GM18520 (cell line): Measurements from ENCODE around the gene SVIL.
"Not testable (repeated sequence)": the region's sequence is repeated elsewhere in the genome, so short reads cannot be mapped to it uniquely, and the experiment has no call there.

Experiments
- ATAC-seq: cut with Tn5 transposase; IDR thresholded peaks from one replicate; pipeline ENCODE4 v1.9.1; 2021; ENCODE audit not compliant: unreplicated experiment

Gene SVIL

DNA sequence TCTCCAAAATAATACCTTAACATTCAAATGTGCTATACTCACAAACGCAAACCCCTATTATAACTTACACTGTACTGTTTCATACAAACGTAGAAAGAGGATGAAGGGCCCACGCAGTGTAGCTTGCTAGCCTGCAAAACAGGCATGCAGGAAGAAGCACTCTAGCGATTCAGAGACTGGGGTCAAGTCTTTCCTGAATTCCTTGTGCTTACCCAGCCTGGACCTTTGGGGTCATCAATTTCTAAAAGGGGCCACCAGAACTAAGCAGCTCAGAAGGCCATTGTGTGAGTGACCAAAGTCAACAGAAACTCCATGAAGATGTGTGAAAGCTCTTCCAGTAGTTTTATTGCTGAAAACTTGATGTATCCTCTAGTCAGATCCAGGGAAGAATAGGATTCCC is 111.9 kb downstream of the SVIL start:
- ATAC-seq = no peak

DNA sequence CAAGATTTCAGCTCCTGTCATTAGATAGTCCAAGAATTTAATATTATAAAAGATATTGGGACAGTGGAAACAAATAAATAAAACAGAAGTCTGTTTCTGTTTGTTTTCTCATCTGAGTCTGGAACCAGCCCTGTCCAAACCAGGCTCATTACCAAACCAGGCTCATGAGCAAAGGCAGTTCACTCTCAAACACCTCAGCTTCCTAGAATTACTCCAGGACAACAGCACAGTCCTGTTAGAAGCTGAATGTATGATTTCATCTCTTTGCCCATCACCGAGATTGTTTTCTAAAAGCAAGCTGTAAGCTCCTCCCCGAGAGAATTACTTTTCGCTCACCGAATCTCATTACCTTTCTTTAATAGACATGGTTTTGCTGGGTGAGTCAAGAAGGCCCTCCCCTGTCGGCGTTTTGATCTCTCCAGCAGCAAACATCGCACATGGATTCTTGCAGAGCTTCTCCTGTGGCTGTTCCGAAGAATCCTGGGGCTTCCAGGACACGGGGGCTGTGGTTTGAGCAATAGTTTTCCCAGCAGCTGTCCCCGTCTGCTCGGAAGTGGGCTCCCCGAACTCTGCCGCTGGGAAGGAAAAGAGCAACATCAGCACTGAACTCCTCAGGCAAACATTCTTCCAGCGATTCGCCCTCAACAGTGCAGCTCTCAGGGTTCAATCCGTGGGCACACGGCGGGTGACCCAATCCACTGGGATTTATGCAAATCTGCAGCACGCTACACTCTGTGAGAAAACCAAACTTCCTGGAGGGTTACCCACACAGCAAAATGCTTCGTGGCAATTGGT is 112.5 kb downstream of the SVIL start:
- no peak for ATAC-seq

DNA sequence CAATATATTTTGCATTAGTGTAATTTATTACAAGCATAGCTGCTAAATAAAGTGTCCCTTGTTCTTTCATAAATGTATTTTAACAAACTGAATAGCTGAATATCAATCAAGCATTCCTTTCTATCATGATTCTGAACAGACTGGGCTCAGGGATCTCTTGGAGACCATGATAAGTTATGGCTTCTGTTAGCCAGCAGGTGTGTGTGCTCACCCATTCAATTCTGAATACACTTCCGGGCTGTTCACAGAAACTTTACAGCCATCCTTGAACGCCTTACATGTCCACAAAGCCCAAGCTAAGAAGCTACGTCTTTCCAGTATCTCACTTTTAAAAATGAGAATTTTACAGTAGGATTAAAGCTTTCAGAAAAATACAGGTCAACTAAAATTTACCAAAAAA is 115.1 kb downstream of the SVIL start:
- no peak for ATAC-seq

DNA sequence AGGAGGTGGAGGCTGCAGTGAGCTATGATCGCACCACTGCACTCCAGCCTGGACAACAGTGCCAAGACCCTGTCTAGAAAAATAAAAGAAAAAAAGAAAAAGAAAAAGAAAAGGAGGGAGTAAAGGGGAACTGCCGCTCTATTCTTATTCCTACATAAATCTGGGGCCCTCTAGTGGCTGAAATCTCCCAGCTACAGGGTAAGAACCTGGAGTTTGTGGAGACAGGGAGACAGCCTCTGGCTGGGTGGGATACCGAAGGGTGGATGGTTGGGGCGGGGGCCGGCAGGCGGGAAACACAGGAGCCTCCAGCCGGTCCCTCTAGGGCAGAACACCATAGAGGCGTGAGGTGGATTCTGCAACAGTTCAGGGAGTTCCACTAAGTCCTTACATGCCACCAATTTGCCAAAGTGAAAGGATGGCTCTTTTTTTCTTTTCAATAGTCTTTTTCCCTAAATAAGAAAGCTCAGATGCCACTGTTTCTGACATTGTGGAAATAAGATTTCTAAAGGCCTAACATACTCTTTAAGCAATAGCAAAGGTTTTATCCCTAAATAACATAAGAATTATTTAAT is 117.3 kb downstream of the SVIL start:
- no peak for ATAC-seq

DNA sequence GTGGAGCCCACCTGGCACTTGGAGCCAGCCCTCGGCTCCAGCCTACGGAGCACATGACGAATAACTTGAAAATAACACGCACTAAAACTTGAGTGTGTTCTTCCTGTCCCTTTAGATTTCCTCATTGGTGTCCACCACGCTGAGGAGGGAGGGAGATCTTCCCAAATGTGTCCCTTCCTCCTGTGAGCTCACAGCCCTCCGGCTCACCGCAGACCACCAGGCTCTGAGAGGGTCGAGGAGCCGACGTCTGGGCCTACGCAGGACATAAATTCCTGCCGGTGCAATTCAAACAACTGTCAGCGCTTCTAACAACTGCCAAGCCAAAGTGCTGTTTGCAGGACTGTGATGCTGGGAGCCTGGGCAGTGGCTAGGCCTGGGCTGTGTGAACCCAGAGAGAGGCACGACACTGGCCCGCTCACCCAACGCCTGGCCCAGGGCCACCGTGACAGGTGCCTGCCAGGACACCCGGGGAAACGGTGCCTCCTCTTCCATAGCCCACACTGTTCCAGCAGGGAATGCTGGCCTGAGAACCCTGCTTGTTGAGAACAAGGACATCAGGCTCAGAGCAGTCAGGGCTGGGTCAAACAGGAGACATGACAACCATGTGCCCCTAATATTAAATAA is 118.3 kb downstream of the SVIL start:
- not testable (repeated sequence) for ATAC-seq

DNA sequence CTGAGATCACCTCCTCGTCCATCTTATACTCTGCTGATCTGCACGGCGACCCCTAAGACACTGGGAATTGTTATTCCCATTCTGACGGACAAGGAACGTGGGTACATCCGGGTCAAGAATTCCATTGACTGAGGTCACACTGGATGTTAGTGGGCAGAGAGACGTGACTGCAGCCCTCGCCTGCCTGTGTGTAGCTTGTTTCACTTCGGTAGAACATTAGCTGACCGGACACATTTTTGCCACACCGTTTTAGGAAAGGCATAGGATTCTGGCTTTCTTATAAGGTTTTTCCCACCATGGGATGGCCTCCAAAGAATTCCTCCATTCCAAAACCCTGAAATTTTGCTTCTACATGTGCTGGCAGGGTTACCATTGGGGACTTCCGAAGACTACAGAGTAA is 118.9 kb downstream of the SVIL start:
- ATAC-seq = not testable (repeated sequence)

DNA sequence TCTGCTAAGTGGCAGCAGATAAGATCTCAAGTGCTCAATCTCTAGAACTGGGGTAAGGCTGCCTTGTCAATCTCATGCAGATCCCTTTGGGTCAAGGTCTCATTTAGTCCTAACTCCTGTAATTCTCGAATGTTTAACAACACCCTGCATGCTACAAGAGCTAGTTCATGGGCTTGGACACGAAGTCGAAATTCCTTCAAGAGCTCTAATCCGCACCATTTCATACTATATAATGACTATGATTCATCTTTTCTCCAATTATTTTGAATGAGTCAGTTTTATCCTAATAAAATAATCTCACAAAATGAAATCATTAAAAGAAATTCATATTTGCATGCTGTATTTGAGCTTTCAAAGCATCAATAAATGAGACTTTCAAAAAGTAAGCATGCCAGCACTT is 119.7 kb downstream of the SVIL start:
- not testable (repeated sequence) for ATAC-seq

DNA sequence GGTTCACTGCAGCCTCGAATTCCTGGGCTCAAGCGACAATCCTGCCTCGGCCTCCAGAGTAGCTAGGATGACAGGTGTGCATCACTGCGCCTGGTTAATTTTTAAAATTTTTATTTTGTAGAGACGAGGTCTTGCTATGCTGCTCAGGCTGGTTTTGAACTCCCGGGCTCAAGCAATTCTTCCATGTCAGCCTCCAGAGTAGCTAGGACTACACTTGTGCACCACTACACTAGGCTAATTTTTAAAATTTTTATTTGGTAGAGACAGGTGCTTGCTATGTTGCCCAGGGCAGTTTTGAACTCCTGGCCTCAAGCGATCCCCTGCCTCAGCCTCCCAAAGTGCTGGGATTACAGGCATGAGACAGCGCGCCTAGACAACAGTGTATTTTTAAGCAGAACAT is 120.5 kb downstream of the SVIL start:
- ATAC-seq = no peak

DNA sequence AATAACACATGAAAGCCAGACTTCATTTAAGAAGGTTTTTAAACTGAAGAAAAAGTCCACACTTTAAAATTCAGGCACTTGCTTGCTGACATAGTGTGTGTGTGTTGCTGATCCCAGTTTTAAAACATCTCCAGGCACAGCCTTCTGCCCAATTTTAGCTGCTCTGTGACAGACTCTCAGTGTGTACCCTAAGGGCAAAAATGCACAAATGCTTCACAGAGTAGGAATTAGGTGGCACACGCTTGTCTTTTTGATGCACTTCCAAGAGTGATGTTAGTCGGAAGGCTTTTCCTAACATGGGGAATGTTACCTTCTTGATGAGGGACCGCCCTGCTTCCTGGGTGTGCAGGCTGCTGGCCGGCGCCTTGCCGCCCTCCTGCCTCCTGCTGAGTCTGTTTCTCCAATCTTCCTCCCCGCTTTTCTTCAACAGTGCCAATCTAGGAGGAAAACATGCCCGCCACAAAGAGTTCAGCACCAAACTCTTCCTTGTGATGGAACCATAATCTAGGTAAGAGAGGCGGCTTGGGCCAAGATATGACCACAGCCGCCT is 122.3 kb downstream of the SVIL start:
- no peak for ATAC-seq

DNA sequence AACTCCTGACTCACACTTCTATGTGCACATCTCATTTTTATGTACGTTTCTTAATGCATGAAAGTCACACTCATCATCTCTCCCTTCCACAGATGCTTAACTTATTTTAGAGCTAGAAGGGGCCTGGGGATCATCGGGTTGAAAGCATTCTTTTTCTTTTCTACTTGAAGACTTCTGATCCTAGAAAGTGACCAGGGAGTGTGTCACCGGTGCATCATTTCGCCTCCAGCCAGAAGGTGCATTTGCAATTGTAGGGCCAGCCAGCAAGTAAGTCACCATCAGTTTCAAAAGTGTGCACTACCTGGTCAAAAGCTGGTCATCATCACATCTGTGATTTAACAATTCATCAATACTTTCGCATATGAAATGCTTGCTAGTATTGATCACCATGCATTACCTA is 123.0 kb downstream of the SVIL start:
- not testable (repeated sequence) for ATAC-seq

DNA sequence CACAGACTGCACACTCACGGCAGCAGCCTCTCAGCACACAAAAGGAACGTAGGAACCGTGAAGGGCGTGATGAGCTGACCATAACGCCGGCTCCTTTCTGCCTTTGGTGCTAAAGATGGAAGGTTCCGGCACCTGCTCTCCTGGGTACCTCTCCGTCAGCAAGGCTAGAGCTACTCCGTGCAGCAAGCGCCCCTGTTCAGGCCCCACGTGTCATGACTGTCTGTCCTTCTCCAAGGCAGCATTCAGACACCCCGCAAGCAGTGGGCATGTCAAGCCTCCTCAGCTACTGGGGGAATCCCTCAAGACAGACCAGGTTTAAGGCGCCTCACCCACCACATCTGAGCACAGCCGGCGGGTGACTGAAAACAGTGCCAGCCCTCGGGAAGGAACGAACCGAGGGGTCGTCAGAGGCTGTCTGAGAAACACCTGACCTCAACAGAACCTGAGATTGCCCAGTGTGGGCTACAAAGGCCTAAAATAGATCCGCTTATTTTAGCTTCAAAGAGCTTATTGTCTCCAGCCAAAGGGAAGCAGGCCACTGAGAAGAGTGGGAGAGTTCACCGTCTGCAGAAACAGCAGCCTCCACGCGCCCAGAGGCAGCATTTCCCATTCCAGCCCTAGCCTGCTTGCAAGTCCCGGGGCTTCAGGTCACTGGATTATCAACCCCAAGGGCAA is 124.2 kb downstream of the SVIL start:
- ATAC-seq = not testable (repeated sequence)

DNA sequence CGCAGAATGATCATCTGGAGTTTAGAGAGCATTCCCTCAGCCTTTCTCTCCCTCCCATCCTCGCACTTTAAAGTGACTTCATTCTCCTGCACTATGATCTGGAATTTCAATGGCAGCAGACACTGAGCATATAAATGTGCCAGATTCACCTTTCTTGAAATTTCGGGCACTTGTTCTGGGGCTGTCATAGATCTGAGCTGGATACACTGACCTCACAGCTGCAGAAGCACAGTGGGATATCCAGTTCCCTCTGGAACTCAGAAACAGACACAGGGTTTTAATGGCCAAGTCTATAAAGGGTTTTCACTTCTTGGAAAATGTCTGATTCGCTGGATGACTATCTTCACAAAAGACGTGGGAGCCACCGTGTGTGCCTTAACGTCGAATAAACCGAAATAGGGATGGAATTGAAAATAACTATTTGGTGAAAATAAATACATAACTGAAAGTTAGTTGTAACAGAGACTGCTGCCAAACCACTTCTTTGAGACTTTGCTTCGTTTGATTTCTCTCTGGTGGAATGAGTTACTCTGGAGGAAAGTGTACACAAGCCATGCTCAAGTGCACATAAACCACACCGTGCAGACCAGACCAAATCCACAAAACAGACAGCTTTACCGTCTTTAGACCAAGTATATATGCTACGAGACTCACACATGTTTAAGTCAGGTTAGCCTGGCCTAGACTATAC is 126.1 kb downstream of the SVIL start:
- ATAC-seq = no peak

DNA sequence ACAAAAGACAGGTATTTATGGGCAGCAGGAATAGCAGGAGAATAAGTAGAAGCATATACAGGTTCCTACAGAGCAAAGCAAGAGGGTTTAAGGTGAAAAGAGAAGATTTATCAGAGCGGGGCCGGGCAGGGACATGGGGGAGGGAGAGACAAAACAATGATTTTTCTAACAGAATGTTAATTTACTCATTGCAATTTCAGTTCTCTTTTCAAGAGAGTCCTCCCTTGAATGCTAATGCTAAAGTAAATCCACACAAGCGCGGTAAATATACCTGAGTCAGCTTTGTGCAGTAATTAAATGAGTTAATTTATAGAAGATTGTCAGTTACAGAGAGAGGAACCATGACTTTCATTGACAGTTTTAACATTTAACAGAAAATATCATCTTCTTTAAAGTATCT is 127.0 kb downstream of the SVIL start:
- not testable (repeated sequence) for ATAC-seq

DNA sequence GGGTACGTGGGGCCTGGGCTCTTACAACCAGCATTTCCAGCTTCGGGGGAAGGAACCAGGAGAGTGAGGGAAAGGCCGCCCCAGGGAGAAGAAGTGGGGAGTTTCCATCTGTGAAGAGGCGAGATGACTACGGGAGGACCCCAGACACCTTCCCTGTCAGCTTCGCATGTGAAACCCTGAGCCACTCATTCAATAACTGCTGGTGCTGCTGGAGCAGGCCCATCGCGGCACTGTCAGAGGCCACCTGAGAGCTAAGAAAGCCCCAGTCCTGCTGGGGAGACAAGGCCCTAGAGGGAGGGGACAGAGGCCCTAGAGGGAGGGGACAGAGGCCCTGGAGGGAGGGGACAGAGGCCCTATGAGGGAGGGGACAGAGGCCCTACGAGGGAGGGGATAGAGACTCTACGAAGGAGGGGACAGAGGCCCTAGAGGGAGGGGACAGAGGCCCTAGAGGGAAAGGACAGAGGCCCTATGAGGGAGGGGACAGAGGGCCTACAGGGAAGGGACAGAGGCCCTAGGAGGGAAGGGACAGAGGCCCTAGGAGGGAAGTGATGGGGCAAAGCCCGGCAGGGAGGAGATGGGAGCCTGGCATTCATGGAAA is 128.3 kb downstream of the SVIL start:
- peak; percentile 48 for ATAC-seq

DNA sequence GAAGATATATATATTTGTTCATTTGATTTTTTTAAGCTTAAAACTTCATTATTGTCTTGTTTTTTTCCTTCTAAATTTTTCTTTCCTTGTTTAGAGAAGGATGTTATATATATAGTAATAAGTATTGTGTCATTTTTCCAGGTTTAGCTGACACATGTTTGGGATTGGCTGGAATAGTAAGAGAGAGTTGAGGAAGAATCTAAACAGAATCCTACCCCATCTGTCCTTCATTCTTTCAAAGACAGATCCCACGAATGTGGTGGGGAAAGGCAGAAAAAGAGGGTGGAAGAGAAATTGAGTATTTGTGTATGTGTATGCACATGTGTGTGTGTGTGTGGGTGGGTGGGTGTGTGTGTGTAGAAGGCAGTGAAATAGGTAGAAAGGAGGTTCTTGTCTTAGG is 132.4 kb downstream of the SVIL start:
- no peak for ATAC-seq

DNA sequence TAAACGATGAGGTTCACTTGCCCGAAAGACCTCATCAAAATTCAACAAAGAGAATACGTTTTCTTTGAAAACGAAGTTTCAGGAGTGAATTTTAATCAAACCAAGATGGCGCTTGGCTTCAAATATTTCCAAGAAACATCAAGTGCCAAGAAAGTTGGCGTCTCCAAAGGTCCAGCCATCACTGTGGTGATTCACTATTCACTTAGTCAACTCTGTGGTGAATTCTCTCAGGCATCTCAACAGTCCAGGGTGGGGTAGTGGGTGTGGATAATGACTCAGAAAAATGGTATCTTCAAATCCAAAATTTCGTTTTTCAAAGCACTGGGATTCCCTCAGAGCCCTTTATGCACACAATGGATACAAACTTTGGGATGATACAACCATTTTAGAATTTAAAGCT is 133.1 kb downstream of the SVIL start:
- ATAC-seq = no peak

DNA sequence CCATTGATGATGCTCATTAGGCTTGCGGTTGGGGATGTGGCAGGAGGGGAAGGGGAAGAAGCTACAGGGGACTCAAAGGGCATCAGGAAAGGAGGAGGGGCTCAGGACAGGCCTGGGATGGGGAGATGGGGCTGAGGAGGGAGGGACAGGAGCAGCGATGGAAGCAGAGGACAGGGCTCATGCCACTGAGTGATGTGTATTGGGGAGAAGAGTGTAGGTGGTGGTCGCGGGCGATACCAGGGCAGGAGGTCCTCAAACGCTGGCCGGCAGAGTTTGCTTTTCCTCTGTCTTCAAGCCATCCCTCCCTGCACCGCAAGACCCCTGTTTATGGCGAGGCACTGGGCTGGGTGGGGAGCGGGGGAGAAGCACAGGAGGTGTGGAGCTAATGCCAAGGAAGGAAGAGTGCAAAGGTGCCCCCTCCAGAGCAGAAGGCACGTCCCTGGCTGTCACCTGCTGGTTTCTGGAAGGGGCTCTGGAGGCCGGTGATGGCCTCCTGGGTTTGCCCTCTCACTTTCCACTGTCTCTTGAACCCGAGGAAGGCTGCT is 134.7 kb downstream of the SVIL start:
- ATAC-seq = no peak

DNA sequence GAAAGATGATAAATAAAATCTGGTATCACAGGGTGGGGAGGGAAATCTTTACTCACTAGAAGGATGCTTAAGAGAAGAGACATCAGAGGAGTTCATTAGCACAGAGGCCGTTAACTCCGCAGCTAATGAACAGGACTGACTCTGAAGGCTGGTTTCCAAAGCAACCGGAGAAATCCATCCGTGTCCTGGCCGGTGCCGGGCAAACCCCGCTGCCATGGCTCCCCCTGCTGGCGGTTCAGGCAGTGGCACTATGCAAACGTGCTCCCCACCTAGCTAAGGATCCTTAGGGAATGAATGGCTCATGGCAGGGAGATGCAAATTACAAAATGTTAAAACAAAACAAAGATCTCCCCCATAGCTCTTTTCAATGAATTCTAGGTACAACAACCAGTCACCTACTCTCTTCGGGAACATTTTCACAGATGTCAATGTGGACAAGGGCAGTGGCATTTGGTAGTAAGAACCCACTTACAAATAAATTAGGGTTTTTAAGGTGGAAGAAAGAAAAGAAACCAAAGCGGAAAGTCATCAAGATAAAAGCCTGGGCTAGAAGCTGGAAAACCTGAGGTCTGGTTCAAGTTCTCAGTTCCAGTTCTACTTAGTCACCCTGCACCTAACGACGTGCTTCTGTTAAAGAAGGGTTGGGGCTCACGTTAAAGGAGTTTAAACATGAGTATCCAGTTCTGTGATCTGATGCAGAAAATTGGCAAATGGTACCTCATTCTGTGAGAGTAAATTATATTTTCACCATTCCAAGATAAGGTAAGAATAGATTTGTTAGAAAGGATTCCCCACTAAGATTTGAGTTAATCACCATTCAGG is 138.2 kb downstream of the SVIL start:
- no peak for ATAC-seq

DNA sequence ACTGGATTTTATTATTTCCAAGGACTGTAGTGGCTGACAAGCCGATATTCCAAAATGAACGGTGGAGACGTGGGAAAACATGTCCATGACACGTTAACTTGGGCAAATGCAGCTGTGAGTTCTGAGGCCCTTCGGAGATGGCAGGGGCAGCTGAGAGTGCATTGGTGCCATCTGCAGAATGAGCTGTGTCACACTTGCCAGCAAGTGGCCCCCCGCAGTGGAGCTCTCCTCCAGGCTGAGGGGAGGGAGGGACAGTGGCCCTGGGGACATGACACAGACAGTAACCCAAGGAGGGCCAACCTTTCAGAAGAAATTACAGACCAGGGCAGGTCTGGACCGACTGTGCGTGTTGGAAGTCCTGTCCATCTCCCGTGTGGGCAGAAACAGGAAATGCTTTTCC is 139.4 kb downstream of the SVIL start:
- no peak for ATAC-seq
